Urinary bladder (tissue), 4 donors: ENCODE measurements around the gene SLC35E1. TPM values are rescaled to one million over a fixed set of nuclear protein-coding genes. Genes with fewer than 3 reads are reported as not detected.

Experiments
- DNase-seq: peaks from one replicate; pipeline ENCODE4 v3.0.0-alpha.2; 2015; ENCODE audit errors: extremely low spot score
- H3K27ac ChIP-seq: one replicate; pipeline ENCODE4 v1.5.1; 2013; ENCODE audit warnings: low read depth, mild to moderate bottlenecking, moderate library complexity
- H3K36me3 ChIP-seq: one replicate; pipeline ENCODE4 v1.6.1; 2013; ENCODE audit warnings: mild to moderate bottlenecking, moderate library complexity; ENCODE audit not compliant: insufficient read depth
- H3K4me1 ChIP-seq: one replicate; pipeline ENCODE4 v1.6.1; 2013; ENCODE audit warnings: mild to moderate bottlenecking, moderate library complexity; ENCODE audit not compliant: insufficient read depth
- H3K4me3 ChIP-seq: one replicate; pipeline ENCODE4 v1.5.1; 2013; ENCODE audit warnings: low read depth, low read length
- WGBS: extraction: QIAGEN DNeasy Blood & Tissue Kit; methylation state at CpG from one replicate; pipeline ENCODE4 v1.1.7; 2013; 5-methylcytosine and 5-hydroxymethylcytosine counted together
- polyA plus RNA-seq: library from polyadenylated mRNA; stranded (reverse); fragments of 200-250 nt; gene quantifications from one replicate; pipeline ENCODE4 v1.2.3, GENCODE V29; 2013
- total RNA-seq: library from RNA; depleted of rRNA; stranded (reverse); fragments of >200 nt; gene quantifications from one replicate; pipeline ENCODE4 v1.2.3, GENCODE V29; 2014
- donor health status: healthy with polysubstance abuse.
- donor health status: healthy.

The SLC35E1 gene
- total and polyA plus RNA-seq, 2 donors = 18.9 to 22.8 TPM

DNA sequence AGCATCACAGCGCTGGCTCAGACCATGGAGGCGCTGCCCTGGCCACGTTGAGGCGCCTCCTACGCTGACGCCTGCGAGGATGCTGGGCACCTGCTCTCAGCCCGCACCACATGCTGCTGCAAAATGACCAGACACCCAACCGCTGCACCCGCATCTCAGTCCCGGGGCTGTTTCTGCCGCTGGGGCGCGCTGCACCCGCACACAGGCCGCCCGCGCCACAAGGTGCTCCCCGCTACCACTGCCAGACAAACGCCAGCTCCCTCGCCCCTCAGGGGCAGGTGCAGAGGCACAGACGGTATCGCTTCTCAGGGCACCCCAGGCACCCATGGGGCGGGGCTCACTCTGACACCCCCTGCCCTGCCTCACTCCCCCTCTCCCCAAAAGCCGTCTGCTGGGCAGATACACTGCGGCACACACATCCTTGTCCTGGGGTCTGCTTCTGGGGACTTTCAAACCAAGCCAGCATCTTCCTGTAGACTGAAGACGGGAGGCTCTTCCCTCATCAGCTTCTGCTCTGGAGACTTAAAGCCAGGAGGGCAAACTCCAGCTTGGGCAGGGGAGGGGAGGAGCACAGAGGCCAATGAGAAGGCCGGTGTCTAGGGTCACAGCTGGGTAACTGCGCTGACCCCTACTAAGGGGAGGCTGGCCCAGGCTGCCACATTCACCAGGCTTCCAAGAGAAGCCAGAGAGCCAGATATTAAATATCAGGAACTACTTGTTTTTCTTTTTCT lies 46.3 kb downstream of the SLC35E1 start:
- Histone ChIP-seq H3K4me1 (no peaks in the 10 kb centered on the region), H3K36me3 (peaks cover 14% of the 10 kb centered on the region), H3K4me3 (no peak overlapping the region), H3K27ac (no peak overlapping the region)
- WGBS = 96% methylated on average over 29 of the region's 29 CpGs
- no peak for DNase-seq

DNA sequence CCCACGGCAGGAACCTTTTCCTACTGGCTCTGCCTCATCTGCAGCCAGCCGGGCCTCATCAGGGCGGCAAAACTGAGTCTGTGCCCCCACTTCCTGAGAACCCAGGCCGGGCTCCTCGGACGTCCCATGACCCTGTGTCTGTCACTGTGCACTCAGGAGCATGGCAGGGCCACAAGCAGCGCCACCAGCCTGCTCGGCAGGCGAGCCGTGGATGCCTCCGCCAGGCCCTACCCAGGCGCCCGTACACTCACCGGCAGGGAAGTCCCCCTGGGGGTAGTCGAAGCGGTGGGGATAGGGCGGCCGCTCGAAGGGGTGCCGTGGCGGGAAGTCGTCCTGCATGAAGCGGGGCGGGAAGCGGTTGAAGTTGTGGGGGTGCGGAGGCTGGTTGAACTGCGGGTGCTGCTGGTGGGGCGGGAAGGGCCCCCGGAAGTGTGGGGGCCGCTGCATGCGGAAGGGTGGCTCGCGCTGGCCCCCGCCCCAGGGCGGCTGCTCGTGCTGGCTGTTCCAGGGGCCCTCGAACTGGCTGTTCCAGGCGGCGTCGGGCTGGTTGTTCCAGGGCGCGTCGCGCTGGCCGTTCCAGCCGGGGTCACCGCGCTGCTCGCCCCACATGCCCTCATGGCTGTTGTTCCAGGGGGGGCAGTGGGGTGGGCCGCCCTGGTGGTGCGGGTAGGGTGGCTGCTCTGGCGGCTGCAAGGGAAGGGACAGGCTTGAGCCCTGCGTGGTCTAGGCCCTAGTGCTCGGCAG lies 47.1 kb downstream of the SLC35E1 start:
- Histone ChIP-seq H3K27ac (no peak overlapping the region), H3K36me3 (peaks cover 8% of the 10 kb centered on the region)
- WGBS = 96% methylated on average over 54 of the region's 54 CpGs

DNA sequence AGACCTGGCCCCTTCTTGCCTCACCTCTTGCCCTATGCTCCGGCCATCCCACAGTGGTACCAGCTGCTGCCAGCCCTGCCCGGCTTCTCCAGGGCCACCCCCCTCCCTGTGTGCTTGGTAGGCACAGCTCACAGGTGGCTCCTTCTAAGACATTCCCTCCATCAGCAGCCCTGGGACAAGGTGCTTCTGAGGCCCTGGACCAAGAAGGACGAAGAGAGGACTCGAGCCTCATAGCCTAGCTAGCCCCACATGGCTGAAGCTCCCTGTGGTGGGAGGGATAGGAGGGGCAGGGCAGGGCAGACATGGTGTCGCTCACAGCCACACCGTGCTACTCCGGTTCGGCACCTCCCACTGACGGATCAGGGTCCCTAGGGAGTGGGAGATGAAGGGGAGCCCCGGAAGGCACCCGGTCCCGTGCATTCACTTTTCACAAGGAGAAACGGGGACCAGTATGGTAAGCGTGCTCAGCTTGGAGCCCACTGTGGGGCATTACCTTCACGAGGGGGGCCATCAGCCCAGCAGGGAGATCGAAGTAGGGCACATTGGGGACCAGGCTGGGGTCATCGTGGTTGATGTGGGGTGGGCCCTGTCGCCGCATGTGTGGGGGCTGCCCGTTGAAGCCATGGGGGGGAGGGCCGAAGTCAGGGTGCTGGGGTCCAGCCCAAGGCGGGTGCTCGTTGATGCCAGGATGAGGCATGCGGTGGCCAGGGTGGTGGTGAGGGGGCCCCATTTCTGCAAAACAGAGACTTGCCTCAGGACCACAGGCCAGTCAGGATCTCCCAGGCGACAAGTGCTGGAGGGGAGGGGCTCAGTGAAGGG lies 49.4 kb downstream of the SLC35E1 start:
- Histone ChIP-seq H3K4me1 (no peaks in the 10 kb centered on the region), H3K4me3 (no peak overlapping the region), H3K36me3 (peaks cover 18% of the 10 kb centered on the region), H3K27ac (no peak overlapping the region)
- 94% methylated on average over 25 of the region's 25 CpGs for whole genome bisulfite sequencing
- no peak for DNase-seq

More for the DNA sequence above, 47.1 kb downstream of the SLC35E1 start:
- H3K4me1 ChIP-seq = no peaks in the 10 kb centered on the region
- H3K4me3 ChIP-seq = no peak overlapping the region
- DNase-seq = no peak

DNA sequence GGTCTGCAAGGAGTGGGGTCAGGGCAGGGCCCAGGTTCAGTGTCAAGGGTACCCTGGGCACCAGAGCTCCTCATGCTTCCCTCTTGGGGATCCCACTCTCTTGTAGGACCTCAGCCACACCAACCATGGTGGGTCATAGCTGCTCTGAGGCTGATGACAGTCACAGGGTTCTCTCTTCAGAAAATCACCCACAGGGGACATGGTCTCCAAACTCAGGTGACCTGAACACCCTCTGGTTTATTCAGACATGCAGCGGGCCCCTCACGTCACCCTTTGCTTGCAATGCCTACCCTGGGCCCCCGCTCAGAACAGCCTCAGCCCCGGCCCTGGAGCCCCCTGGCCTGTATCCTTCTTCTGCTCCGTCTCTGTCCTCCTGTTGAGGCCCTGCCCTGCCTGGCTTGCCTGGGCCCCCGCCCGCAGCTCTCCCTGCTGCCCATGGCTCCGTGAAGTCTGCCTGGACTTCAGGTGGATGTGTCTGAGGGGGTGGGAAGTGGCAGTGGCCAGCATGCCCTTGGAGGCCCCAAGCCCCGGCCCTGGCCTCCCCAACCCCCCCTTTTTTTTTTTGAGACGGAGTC lies 50.4 kb downstream of the SLC35E1 start:
- H3K4me1 ChIP-seq = no peaks in the 10 kb centered on the region
- peaks cover 18% of the 10 kb centered on the region for H3K36me3 ChIP-seq
- H3K4me3 ChIP-seq = no peak overlapping the region
- DNase-seq = no peak
- no peak overlapping the region for H3K27ac ChIP-seq
- 93% methylated on average over 10 of the region's 10 CpGs for WGBS

DNA sequence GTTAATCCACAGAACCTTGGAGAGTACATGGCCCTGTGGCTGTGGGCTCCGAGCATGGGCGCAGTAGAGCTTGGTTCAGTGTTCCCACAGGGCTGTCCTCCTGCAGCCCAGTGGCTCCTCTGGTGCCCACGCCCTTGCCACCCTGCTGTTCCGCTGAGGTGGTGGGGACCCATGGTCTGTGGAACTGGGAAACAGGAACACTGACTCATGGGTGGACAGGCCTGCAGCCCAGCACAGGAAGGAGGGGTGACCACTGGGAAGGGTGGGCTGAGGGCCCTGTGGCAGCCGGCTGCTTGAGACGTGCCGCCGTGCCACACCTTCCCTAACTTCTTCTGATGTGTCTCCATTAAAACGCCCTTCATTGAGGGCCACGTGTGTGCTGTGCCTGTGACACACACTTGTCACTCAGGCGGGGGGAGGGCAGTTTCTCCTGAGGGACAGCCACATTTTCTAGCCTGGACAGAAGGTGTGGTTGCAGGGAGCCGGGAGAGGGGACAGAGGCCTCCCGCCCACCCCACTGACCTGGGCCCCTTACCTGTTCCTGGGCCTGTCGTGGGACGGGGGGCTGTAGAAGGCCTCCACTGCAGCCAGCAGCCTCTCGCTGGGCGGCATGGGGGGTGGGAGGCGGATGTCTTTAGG lies 51.1 kb downstream of the SLC35E1 start:
- peaks cover 18% of the 10 kb centered on the region for H3K36me3 ChIP-seq
- no peak for DNase-seq

DNA sequence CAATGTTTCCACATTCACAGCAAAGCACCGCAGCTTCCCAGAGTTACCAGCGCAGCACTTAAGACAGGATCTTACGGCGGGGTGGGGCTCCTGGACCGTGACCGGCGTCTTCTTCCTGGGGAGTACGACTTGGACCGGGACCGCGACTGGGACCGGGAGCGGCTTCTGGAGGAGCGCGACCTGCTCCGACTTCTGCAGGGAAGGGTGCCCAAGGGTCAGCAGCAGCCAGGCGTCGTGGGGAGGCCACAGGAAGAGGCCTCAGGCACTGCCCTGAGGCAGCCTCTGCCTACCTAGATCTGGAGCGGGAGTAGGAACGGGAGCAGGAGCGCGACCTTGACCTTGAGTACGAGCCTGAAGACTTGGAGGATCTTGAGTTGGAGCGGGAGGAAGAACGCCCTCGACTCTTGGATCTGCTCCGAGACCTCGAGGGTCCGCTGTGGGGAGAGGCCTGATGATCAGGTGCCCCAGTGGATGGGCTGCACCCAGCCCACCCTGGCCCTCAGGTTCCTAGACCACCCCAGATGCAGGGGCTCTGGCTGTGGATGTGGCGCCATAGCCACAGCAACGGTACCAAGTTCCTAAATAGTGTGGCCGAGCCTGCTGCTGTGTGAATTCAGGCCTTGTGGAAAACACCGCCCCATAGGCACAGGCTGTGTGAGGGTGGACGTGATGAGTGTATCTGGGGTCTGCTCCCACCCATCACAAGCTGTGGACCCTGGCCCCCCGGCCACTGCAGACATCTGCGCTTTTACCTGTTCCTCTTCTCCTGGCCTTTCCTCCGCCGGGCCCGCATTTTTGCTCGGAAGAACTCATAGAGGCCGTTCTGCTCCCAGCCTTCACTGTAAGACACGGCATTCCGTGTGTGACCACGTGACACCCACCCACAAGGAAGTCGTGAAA lies 51.9 kb downstream of the SLC35E1 start:
- no peak overlapping the region for H3K27ac ChIP-seq
- WGBS = 92% methylated on average over 45 of the region's 45 CpGs
- no peaks in the 10 kb centered on the region for H3K4me1 ChIP-seq
- DNase-seq = no peak
- no peak overlapping the region for H3K4me3 ChIP-seq
- H3K36me3 ChIP-seq = peaks cover 14% of the 10 kb centered on the region

More for the DNA sequence above, 51.1 kb downstream of the SLC35E1 start:
- no peaks in the 10 kb centered on the region for H3K4me1 ChIP-seq
- WGBS = 89% methylated on average over 18 of the region's 18 CpGs
- no peak overlapping the region for H3K4me3 ChIP-seq
- H3K27ac ChIP-seq = no peak overlapping the region

DNA sequence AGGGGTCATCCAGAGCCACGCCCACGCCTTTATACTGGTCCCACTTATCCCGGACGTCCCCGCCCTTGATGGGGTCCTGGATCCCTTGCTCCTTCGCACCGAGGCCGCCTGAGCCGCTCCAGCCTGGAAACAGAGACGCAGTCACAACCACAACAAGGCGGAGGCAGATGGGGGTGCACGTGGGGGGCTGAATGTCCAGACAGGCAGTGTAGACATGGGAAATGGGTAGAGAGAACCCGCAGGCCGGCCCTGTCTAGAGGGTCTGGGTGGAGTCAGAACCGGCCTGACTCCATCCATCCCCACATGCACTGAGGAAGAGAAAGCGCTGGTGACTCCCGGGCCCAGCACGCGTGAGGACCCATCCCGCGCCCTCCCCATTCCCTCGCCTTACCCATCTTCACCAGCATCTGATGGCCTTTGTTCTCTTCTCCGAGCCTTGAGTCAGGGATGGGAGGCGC lies 53.0 kb downstream of the SLC35E1 start:
- Histone ChIP-seq H3K4me1 (no peaks in the 10 kb centered on the region), H3K27ac (no peak overlapping the region), H3K36me3 (peaks cover 9% of the 10 kb centered on the region), H3K4me3 (no peak overlapping the region)
- DNase-seq = no peak
- 91% methylated on average over 24 of the region's 24 CpGs for WGBS

DNA sequence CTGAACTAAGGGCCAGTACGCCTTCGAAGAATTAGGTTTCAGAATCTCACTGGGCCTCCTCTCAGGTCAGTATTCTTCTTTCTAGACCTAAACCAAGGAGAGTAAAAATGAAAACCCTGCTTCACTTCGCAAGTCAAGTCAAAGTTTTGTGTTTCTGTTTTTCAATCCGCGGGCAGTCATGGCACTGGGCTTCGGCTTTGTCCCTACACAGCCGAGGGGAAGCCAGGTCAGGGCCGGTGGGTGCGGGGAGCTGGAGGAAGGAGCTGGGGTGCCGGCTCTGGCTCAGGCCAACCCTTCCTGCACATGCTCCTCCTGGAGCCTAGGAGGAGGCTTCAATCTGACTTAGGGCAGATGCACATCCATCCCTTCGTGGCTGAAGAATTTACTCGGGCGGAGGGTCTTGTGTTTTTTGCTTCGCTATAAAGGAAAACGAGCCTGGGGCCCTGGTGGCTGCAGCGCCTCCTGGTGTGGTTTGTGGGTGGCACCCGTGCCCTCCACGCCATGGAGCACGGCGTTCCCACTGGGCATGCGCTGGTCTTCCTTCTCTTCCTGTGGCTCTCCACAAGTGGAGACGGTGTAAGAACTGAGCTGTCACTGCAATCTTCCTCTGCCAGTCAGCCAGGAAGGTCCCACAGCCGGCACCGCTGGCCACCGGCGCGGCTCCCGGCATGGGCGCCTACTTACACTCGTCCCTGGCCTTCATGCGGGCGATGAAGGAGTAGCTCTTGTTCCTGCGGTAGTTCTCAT lies 53.6 kb downstream of the SLC35E1 start:
- Histone ChIP-seq H3K36me3 (peaks cover 9% of the 10 kb centered on the region), H3K4me1 (no peaks in the 10 kb centered on the region), H3K4me3 (no peak overlapping the region), H3K27ac (no peak overlapping the region)
- DNase-seq = no peak
- 86% methylated on average over 33 of the region's 33 CpGs for WGBS

DNA sequence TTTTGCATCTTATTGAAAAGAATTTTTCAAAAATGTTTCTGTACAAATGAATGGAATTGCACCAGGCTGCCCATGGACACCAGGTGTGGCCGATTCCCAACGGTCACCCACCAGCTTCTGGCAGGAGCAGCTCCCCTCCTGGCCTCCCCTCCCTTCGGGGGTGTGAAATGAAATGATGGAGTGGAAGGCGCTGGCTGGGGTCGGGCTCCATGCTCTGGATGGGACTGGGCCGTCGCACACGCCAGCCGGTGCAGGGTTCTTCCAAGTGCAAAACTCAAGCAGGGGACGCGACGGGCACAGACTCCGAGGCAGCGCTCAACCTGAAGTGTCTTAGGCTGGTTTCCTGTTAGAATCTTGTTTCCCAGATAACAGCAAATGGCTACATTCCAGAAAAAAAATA lies 54.2 kb downstream of the SLC35E1 start:
- no peak for DNase-seq
- WGBS = 81% methylated on average over 14 of the region's 14 CpGs
- no peaks in the 10 kb centered on the region for H3K4me1 ChIP-seq
- H3K27ac ChIP-seq = no peak overlapping the region
- no peak overlapping the region for H3K4me3 ChIP-seq
- H3K36me3 ChIP-seq = peaks cover 9% of the 10 kb centered on the region

DNA sequence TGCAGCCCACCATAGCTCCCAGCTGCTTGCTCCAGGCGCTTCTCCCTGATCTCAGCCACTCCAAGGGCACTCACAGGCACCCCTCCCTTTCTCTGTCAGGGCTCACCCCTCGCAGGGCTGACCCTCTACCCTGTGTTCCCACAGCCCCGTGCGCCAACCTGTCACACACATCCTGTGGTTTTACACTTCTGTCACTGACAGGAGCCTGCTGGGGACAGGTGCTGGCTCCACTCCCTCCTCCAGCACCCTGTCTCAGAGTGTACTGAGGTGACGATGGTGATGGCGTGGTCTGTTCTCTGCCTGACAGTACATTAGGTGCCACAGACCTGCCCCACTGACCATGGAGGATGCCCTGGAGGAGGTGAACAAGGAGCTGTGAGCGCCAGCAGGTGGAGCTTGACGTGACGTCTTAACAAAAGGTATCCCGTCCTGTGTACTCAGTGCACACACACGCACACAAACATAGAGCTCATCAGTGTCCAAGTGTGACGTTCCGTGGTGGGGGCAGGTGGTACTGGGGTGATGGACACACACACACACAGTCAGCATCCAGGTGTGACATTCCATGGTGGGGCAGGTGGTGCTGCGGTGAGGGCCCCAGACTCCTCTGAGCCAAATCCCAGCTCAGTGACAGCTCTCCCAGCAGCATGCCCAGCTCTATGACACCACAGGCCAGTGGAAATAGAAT lies 55.1 kb downstream of the SLC35E1 start:
- WGBS = 79% methylated on average over 14 of the region's 14 CpGs
- Histone ChIP-seq H3K36me3 (peaks cover 9% of the 10 kb centered on the region), H3K27ac (no peak overlapping the region), H3K4me3 (no peak overlapping the region), H3K4me1 (no peaks in the 10 kb centered on the region)
- DNase-seq = no peak

DNA sequence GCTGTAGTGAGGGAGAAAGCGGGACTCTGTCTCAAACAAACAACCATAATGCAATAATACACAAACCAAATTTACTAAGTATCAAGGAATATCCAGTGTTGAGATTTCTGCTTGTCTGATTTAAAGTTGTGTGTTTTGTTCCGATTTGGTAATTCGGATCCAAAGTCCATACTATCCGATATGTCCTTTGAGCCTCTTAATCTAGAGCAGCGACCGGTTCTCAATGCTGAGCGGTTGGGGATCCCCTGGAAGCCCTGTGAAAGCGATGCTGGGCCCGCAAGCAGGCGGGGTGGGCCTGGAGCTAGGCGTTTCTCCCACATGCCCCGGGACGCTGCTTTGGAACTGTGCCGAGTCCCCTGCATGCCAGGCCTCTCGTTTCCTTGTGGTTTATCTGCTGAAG lies 55.8 kb downstream of the SLC35E1 start:
- no peak overlapping the region for H3K27ac ChIP-seq
- DNase-seq = no peak
- no peaks in the 10 kb centered on the region for H3K4me1 ChIP-seq
- 87% methylated on average over 15 of the region's 15 CpGs for WGBS
- H3K4me3 ChIP-seq = no peak overlapping the region
- H3K36me3 ChIP-seq = peaks cover 9% of the 10 kb centered on the region
